Spleen (tissue), 7 donors: Measurements from ENCODE around the gene DHCR7.

Source experiments
- CTCF ChIP-seq, 11 experiments: fragments of 200-600 bp in 7 of 11; fragments of 450-650 bp in 4 of 11; sonication (generic) in 4 of 11; IDR thresholded peaks in 8 of 11; conservative IDR thresholded peaks in 3 of 11; 1 replicate in 7 of 11; 2 replicates in 4 of 11; pipeline versions ENCODE4 v1.4.0 to v1.8.0; 2016 to 2021; ENCODE audit warnings: antibody characterized with exemption in 11 of 11, inconsistent platforms in 4 of 11, mild to moderate bottlenecking in 1 of 11
- POLR2A ChIP-seq, 3 donors: fragments of 450-650 bp; IDR thresholded peaks; one replicate each; pipeline ENCODE4 v1.5.1; 2017; ENCODE audit warnings: antibody characterized with exemption in 3 of 3, mild to moderate bottlenecking in 1 of 3
- POLR2AphosphoS5 ChIP-seq, 3 donors: sonication (generic); formaldehyde crosslinking; IDR thresholded peaks; one replicate each; pipeline ENCODE4 v1.5.1; 2017; ENCODE audit warnings: antibody characterized with exemption in 3 of 3
- donor health status: DM: no; HTN: no; CAD: no; lungs with moderate emphysema.
- donor health status: DM: no; HTN: no; CAD: no.
- donor health status: DM: no; HTN: no; CAD: no.

- TF ChIP-seq CTCF (IDR thresholded peaks at IDR 0.05 in 8 of 11, conservative IDR thresholded peaks at IDR 0.05 in 3 of 11) (no peak), POLR2AphosphoS5 (IDR thresholded peaks at IDR 0.05) (no peak), POLR2A (IDR thresholded peaks at IDR 0.05) (no peak)
Observed at GRCh38 chr11:71467164-71467563, 19.0 kb upstream of the DHCR7 start.
